ENCODE data around the gene MRPL39. TPM values are rescaled to one million over a fixed set of nuclear protein-coding genes. Genes with fewer than 3 reads are reported as not detected.

Gene MRPL39
- total and polyA plus RNA-seq, 2 experiments from 2014 or later = 50.5 to 132 TPM

GRCh38 chr21:25558123-25558522, 49.2 kb downstream of the MRPL39 start (continued):
- TF ChIP-seq JUNB (IDR thresholded peaks at IDR 0.05; ENCODE audit: unreplicated experiment) = no peak
- TF ChIP-seq ZNF114 (CRISPR knock-in tag; IDR thresholded peaks at IDR 0.05) = no peak
- TF ChIP-seq CREB1 (CRISPR knock-in tag; IDR thresholded peaks at IDR 0.05; ENCODE audit: low read depth) = no peak
- TF ChIP-seq POLR2AphosphoS5 (IDR thresholded peaks at IDR 0.05; ENCODE audit: low read depth) = no peak
- no peak for TF ChIP-seq ETS1 (IDR thresholded peaks at IDR 0.05)
- TF ChIP-seq, protein P1, sequence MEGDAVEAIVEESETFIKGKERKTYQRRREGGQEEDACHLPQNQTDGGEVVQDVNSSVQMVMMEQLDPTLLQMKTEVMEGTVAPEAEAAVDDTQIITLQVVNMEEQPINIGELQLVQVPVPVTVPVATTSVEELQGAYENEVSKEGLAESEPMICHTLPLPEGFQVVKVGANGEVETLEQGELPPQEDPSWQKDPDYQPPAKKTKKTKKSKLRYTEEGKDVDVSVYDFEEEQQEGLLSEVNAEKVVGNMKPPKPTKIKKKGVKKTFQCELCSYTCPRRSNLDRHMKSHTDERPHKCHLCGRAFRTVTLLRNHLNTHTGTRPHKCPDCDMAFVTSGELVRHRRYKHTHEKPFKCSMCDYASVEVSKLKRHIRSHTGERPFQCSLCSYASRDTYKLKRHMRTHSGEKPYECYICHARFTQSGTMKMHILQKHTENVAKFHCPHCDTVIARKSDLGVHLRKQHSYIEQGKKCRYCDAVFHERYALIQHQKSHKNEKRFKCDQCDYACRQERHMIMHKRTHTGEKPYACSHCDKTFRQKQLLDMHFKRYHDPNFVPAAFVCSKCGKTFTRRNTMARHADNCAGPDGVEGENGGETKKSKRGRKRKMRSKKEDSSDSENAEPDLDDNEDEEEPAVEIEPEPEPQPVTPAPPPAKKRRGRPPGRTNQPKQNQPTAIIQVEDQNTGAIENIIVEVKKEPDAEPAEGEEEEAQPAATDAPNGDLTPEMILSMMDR (conservative IDR thresholded peaks at IDR 0.05; ENCODE audit: low read depth in 2 of 2) = no peak
- no peak for TF ChIP-seq ZNF331 (CRISPR knock-in tag; IDR thresholded peaks at IDR 0.05; ENCODE audit: low read depth)

DNA sequence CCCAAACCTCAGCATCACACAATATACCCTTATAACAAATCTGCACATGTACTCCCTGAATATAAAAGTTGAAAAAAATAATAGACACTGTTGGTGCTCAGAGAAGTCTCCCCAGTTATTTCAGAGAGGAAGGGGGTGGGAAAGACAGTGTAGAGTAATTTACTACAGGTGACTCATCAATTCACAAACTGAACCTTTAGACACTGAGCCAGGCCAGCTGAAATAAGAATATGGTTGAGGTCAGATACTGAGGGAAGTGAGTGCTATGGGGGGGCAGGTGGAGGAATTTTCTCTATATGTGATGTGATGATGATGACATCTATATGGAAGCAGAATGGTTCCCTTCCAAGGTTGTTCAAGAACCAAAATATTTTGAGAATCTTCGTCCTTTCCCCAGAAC, 50.1 kb downstream of the MRPL39 start:
- H3K4me1 ChIP-seq (ENCODE audit: insufficient read depth) = no peaks in the 10 kb centered on the region
- H3K4me2 ChIP-seq = no peak overlapping the region
- no peak overlapping the region for H2AFZ ChIP-seq
- H3K27ac Mint-ChIP-seq = no peak overlapping the region
- no peak overlapping the region for H3K4me3 ChIP-seq
- H3K9me2 ChIP-seq (ENCODE audit: insufficient read depth) = peaks cover 5% of the 10 kb centered on the region
- no peaks in the 10 kb centered on the region for H3K36me3 ChIP-seq (ENCODE audit: insufficient read depth)
- no peak for TF ChIP-seq ZNF331 (CRISPR knock-in tag; IDR thresholded peaks at IDR 0.05; ENCODE audit: low read depth)
- TF ChIP-seq CREB1 (CRISPR knock-in tag; IDR thresholded peaks at IDR 0.05; ENCODE audit: low read depth) = no peak
- no peak for TF ChIP-seq JUNB (IDR thresholded peaks at IDR 0.05; ENCODE audit: unreplicated experiment)
- TF ChIP-seq, protein P2, sequence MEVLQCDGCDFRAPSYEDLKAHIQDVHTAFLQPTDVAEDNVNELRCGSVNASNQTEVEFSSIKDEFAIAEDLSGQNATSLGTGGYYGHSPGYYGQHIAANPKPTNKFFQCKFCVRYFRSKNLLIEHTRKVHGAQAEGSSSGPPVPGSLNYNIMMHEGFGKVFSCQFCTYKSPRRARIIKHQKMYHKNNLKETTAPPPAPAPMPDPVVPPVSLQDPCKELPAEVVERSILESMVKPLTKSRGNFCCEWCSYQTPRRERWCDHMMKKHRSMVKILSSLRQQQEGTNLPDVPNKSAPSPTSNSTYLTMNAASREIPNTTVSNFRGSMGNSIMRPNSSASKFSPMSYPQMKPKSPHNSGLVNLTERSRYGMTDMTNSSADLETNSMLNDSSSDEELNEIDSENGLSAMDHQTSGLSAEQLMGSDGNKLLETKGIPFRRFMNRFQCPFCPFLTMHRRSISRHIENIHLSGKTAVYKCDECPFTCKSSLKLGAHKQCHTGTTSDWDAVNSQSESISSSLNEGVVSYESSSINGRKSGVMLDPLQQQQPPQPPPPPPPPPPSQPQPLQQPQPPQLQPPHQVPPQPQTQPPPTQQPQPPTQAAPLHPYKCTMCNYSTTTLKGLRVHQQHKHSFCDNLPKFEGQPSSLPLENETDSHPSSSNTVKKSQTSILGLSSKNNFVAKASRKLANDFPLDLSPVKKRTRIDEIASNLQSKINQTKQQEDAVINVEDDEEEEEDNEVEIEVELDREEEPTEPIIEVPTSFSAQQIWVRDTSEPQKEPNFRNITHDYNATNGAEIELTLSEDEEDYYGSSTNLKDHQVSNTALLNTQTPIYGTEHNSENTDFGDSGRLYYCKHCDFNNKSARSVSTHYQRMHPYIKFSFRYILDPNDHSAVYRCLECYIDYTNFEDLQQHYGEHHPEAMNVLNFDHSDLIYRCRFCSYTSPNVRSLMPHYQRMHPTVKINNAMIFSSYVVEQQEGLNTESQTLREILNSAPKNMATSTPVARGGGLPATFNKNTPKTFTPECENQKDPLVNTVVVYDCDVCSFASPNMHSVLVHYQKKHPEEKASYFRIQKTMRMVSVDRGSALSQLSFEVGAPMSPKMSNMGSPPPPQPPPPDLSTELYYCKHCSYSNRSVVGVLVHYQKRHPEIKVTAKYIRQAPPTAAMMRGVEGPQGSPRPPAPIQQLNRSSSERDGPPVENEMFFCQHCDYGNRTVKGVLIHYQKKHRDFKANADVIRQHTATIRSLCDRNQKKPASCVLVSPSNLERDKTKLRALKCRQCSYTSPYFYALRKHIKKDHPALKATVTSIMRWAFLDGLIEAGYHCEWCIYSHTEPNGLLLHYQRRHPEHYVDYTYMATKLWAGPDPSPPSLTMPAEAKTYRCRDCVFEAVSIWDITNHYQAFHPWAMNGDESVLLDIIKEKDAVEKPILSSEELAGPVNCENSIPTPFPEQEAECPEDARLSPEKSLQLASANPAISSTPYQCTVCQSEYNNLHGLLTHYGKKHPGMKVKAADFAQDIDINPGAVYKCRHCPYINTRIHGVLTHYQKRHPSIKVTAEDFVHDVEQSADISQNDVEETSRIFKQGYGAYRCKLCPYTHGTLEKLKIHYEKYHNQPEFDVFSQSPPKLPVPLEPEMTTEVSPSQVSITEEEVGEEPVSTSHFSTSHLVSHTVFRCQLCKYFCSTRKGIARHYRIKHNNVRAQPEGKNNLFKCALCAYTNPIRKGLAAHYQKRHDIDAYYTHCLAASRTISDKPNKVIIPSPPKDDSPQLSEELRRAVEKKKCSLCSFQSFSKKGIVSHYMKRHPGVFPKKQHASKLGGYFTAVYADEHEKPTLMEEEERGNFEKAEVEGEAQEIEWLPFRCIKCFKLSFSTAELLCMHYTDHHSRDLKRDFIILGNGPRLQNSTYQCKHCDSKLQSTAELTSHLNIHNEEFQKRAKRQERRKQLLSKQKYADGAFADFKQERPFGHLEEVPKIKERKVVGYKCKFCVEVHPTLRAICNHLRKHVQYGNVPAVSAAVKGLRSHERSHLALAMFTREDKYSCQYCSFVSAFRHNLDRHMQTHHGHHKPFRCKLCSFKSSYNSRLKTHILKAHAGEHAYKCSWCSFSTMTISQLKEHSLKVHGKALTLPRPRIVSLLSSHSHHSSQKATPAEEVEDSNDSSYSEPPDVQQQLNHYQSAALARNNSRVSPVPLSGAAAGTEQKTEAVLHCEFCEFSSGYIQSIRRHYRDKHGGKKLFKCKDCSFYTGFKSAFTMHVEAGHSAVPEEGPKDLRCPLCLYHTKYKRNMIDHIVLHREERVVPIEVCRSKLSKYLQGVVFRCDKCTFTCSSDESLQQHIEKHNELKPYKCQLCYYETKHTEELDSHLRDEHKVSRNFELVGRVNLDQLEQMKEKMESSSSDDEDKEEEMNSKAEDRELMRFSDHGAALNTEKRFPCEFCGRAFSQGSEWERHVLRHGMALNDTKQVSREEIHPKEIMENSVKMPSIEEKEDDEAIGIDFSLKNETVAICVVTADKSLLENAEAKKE (CRISPR knock-in tag; IDR thresholded peaks at IDR 0.05) = no peak
- no peaks in the 10 kb centered on the region for H3F3A ChIP-seq (replicated peaks; ENCODE audit: low read depth)
- H3K4me1 Mint-ChIP-seq = peaks cover 2% of the 10 kb centered on the region; the same call in 1 of the 3 replicates
- no peaks in the 10 kb centered on the region for H4K20me1 ChIP-seq (replicated peaks; ENCODE audit: insufficient read depth)
- H3K27me3 Mint-ChIP-seq (ENCODE audit: insufficient read depth, low read depth, poor library complexity) = peaks cover 10% of the 10 kb centered on the region
- H3K79me2 ChIP-seq (replicated peaks; ENCODE audit: insufficient read depth) = no peaks in the 10 kb centered on the region
- H3K4me3 Mint-ChIP-seq = no peak overlapping the region
- no peak for DNase-seq (ENCODE audit: low spot score)
- H3K36me3 Mint-ChIP-seq (ENCODE audit: low read depth) = no peaks in the 10 kb centered on the region
- no peaks in the 10 kb centered on the region; the same call in 2 of the 3 replicates for H3K9me3 Mint-ChIP-seq
- no peak for ATAC-seq
- no peak overlapping the region for H3K27ac ChIP-seq (ENCODE audit: low read depth)
- H3K27me3 ChIP-seq (ENCODE audit: insufficient read depth) = peaks cover 19% of the 10 kb centered on the region

Data from GM23338 (cell line).